Neural cell (in vitro differentiated cells): ENCODE measurements around the gene CAPN7.

Source experiments
- EP300 ChIP-seq: fragments of 450-650 bp; conservative IDR thresholded peaks from 2 replicates; pipeline ENCODE4 v1.6.1; 2014; ENCODE audit warnings: antibody characterized with exemption, mild to moderate bottlenecking, moderate library complexity; ENCODE audit not compliant: poor library complexity, severe bottlenecking
- EZH2 ChIP-seq: fragments of 200-600, 300-800 bp; shearing (Covaris generic), sonication (generic); IDR thresholded peaks from 2 replicates; pipeline ENCODE4 v1.6.1; 2014; ENCODE audit warnings: antibody characterized with exemption, low read length, borderline replicate concordance, mild to moderate bottlenecking; ENCODE audit not compliant: insufficient read depth, poor library complexity, severe bottlenecking
- MXI1 ChIP-seq: fragments of 450-650 bp; conservative IDR thresholded peaks from 2 replicates; pipeline ENCODE4 v1.6.1; 2014; ENCODE audit warnings: antibody characterized with exemption, mild to moderate bottlenecking; ENCODE audit not compliant: poor library complexity, severe bottlenecking
- RAD21 ChIP-seq: fragments of 450-650 bp; conservative IDR thresholded peaks from 2 replicates; pipeline ENCODE4 v1.6.1; 2014; ENCODE audit warnings: antibody characterized with exemption, mild to moderate bottlenecking, moderate library complexity
- SMC3 ChIP-seq: fragments of 450-650 bp; conservative IDR thresholded peaks from 2 replicates; pipeline ENCODE4 v1.6.1; 2014; ENCODE audit warnings: antibody characterized with exemption, mild to moderate bottlenecking, moderate library complexity; ENCODE audit not compliant: poor library complexity
- TF ChIP-seq, protein P1 (sequence below): fragments of 450-650 bp; IDR thresholded peaks from 2 replicates; pipeline ENCODE4 v1.5.1; 2014; ENCODE audit warnings: antibody characterized with exemption, mild to moderate bottlenecking, moderate library complexity; ENCODE audit not compliant: poor library complexity, severe bottlenecking
- TF ChIP-seq, protein P2 (sequence below): IDR thresholded peaks from 2 replicates; pipeline ENCODE4 v1.6.1; 2012; ENCODE audit warnings: borderline replicate concordance

DNA sequence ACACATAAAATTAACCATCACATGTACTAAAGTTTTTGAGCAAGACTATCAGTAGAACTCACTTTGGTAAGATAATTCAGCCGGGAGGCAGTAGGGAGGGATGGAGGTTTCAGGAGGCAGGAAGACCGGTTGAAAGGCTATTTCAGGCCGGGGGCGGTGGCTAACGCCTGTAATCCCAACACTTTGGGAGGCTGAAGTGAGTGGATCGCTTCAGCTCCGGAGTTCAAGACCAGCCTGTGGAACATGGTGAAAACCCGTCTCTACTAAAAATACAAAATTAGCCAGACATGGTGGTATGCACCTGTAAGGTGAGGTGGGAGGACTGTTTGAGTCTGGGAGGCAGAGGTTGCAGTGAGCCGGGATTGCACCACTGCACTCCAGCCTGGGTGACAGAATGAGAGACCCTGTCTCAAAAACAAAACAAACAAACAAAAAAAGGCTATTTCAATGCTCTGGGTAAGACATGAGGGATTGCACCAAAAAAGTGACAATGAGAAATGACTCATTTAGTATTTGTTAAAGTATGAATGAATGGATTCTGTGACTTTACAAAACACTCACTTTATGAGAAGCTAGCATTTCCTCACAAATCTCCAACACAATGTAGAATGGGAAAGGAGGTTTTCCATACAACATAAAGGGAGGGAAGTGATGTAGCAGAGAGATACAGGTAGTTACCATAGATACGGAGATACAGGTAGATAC is 82.4 kb downstream of the CAPN7 start:
- TF ChIP-seq, protein P1, sequence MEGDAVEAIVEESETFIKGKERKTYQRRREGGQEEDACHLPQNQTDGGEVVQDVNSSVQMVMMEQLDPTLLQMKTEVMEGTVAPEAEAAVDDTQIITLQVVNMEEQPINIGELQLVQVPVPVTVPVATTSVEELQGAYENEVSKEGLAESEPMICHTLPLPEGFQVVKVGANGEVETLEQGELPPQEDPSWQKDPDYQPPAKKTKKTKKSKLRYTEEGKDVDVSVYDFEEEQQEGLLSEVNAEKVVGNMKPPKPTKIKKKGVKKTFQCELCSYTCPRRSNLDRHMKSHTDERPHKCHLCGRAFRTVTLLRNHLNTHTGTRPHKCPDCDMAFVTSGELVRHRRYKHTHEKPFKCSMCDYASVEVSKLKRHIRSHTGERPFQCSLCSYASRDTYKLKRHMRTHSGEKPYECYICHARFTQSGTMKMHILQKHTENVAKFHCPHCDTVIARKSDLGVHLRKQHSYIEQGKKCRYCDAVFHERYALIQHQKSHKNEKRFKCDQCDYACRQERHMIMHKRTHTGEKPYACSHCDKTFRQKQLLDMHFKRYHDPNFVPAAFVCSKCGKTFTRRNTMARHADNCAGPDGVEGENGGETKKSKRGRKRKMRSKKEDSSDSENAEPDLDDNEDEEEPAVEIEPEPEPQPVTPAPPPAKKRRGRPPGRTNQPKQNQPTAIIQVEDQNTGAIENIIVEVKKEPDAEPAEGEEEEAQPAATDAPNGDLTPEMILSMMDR, result no peak
- no peak for TF ChIP-seq SMC3
- no peak for TF ChIP-seq RAD21
- no peak for TF ChIP-seq EP300
- TF ChIP-seq MXI1, result no peak
- no peak for TF ChIP-seq EZH2
- TF ChIP-seq, protein P2, sequence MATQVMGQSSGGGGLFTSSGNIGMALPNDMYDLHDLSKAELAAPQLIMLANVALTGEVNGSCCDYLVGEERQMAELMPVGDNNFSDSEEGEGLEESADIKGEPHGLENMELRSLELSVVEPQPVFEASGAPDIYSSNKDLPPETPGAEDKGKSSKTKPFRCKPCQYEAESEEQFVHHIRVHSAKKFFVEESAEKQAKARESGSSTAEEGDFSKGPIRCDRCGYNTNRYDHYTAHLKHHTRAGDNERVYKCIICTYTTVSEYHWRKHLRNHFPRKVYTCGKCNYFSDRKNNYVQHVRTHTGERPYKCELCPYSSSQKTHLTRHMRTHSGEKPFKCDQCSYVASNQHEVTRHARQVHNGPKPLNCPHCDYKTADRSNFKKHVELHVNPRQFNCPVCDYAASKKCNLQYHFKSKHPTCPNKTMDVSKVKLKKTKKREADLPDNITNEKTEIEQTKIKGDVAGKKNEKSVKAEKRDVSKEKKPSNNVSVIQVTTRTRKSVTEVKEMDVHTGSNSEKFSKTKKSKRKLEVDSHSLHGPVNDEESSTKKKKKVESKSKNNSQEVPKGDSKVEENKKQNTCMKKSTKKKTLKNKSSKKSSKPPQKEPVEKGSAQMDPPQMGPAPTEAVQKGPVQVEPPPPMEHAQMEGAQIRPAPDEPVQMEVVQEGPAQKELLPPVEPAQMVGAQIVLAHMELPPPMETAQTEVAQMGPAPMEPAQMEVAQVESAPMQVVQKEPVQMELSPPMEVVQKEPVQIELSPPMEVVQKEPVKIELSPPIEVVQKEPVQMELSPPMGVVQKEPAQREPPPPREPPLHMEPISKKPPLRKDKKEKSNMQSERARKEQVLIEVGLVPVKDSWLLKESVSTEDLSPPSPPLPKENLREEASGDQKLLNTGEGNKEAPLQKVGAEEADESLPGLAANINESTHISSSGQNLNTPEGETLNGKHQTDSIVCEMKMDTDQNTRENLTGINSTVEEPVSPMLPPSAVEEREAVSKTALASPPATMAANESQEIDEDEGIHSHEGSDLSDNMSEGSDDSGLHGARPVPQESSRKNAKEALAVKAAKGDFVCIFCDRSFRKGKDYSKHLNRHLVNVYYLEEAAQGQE, result no peak
